Islet of Langerhans (tissue), 1 donor: ENCODE results near the gene SPIRE2.

Experiments
- FAIRE-seq: peaks from one replicate; lab custom pipeline; 2011; peaks lifted over from hg19 to GRCh38; lab: Jason Lieb, UNC

SPIRE2 gene

DNA sequence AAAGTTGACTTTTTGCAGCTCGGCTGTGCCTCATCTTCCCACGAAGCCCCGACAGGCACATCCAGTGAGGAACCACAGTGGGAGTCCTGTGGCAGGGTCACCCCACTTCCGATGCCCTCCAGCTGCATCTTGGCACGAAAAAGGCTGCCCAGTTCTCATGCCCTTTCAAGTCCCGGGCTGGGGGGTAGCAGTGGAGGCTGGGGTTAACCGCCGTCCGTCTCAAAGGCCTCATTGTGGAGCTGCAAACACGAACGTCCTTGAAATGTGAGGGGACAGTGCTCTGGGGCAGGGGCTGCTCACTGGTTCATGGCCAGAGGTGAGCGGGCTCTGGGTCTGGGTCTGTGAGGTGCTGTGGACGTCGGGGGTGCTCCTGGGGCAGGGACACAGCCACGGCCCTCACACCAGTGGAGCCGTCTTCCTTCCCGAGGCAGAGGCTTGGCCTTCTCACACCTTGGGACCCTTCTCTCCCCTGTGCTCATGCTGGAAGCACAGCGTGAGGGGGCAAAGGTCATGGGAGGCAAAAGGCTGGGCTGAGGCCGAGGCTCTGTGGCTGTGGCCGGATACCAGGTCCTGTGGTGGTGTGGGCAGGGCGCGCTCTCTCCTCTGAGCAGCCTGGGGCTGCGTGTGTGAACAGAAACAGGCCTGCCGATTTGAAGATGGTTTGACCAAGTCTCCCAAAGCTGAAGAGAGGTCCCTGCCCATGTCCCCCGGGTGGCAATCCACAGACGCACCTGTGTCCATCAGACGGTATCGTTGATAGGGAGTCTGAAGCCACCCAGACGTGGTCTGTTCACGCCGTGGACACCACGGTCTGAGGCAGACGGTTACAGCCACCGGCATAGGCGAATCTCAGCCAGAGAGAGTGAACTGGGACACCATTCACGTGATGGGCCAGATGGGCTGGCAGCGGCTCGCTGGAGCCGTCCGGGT lies 87.3 kb downstream of the SPIRE2 start:
- FAIRE-seq: no peak

DNA sequence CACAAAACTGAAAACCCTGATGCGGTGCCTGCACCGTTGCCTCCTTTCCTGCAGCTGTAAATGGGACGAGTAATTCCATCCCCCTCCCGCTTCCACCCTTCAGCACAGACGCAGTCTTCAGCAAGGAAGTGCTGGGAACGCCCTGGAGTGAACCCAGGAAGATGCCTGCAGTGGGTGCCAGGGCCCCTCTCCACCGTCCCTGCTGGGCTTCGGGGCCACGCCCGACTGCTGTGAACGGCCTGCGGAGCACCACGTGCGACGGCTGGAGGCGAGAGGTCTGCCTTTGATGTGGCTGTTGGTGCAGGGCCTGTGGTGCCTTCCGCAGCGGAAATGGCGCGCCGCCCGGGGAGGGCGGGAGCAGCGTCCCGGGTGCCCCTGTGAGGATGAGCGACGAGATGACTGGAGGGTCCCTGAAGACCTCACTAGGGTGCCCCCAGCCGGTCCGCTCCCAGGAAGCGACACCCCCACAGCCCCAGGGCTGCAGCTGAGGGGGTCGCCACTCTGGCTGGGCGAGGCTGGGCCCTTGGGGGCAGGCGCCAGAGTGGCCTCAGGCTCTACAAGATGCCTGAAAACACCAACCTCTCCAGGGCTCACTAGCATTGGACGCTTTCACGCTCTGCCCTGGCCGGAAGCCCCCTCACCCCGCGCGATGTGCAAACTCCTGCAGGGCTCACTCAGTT lies 89.6 kb downstream of the SPIRE2 start:
- FAIRE-seq: no peak

- no peak for FAIRE-seq
Measured at GRCh38 chr16:89918453-89919347, 90.4 kb downstream of the SPIRE2 start, which contains the start of gene MC1R. TSS of gene MC1R (plus strand) at chr16:89918862. CDS start at chr16:89919259, 397 bp downstream.

DNA sequence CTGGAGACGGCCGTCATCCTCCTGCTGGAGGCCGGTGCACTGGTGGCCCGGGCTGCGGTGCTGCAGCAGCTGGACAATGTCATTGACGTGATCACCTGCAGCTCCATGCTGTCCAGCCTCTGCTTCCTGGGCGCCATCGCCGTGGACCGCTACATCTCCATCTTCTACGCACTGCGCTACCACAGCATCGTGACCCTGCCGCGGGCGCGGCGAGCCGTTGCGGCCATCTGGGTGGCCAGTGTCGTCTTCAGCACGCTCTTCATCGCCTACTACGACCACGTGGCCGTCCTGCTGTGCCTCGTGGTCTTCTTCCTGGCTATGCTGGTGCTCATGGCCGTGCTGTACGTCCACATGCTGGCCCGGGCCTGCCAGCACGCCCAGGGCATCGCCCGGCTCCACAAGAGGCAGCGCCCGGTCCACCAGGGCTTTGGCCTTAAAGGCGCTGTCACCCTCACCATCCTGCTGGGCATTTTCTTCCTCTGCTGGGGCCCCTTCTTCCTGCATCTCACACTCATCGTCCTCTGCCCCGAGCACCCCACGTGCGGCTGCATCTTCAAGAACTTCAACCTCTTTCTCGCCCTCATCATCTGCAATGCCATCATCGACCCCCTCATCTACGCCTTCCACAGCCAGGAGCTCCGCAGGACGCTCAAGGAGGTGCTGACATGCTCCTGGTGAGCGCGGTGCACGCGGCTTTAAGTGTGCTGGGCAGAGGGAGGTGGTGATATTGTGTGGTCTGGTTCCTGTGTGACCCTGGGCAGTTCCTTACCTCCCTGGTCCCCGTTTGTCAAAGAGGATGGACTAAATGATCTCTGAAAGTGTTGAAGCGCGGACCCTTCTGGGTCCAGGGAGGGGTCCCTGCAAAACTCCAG lies 91.5 kb downstream of the SPIRE2 start:
- no peak for FAIRE-seq

DNA sequence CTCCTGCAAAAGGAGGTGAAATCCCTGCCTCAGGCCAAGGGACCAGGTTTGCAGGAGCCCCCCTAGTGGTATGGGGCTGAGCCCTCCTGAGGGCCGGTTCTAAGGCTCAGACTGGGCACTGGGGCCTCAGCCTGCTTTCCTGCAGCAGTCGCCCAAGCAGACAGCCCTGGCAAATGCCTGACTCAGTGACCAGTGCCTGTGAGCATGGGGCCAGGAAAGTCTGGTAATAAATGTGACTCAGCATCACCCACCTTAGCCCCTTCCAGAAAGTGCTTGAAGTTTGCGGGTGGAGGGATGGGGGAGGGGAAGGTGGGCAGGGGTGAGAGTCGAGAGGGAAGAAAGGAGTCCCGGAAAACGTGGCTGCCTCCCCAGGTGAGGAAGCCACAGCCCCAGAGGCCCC lies 92.4 kb downstream of the SPIRE2 start:
- no peak for FAIRE-seq
